HG02798 (cell line): Measurements from ENCODE around the gene FOSL1.
A peak's percentile ranks its signal among the peaks of the same experiment; 100 is the strongest.

Experiments
- ATAC-seq: cut with Tn5 transposase; IDR thresholded peaks from one replicate; pipeline ENCODE4 v1.9.1; 2021; ENCODE audit warnings: mild to moderate bottlenecking; ENCODE audit not compliant: unreplicated experiment, poor library complexity

Gene FOSL1

DNA sequence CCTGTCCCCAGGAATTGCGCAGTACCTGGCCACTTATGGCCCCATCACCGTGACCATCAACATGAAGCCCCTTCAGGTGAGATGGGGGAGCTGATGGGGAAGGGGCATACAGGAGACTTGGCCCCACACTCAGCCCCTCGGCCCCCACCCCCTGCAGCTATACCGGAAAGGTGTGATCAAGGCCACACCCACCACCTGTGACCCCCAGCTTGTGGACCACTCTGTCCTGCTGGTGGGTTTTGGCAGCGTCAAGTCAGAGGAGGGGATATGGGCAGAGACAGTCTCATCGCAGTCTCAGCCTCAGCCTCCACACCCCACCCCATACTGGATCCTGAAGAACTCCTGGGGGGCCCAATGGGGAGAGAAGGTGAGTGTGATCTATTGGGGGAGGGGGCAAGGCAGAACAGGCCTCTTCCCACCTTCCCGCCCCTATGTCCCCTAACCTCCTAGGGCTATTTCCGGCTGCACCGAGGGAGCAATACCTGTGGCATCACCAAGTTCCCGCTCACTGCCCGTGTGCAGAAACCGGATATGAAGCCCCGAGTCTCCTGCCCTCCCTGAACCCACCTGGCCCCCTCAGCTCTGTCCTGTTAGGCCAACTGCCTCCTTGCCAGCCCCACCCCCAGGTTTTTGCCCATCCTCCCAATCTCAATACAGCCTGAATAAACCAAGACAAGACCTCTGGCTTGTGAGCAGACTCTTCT lies 17.0 kb downstream of the FOSL1 start:
- ATAC-seq, result no peak

DNA sequence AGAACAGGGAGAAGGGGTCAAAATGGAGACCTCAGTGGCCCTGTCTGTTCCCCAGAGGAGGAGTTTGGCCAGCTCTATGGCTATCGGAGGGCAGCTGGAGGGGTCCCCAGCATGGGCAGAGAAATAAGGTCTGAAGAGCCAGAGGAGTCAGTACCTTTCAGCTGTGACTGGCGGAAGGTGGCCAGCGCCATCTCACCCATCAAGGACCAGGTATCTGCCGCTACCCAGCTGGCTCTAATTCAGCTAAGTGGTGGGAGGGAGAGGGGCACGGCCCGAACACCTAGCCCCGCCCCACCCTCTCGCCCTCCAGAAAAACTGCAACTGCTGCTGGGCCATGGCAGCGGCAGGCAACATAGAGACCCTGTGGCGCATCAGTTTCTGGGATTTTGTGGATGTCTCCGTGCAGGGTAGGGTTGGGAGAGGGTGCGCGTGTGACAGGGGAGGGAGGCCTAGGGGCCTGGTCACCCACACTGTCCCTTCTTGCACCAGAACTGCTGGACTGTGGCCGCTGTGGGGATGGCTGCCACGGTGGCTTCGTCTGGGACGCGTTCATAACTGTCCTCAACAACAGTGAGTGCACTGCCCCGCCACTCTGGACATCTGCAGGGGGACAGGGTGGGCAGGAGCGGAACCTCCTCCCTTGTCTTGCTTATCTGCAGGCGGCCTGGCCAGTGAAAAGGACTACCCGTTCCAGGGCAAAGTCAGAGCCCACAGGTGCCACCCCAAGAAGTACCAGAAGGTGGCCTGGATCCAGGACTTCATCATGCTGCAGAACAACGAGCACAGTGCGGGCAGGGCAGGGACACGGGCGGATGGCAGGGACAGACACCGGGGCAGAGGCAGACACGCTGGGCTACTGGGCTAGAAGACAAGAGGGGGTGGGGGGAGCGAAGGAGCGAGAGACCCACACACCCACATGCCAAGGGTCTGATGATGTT lies 17.8 kb downstream of the FOSL1 start:
- no peak for ATAC-seq

DNA sequence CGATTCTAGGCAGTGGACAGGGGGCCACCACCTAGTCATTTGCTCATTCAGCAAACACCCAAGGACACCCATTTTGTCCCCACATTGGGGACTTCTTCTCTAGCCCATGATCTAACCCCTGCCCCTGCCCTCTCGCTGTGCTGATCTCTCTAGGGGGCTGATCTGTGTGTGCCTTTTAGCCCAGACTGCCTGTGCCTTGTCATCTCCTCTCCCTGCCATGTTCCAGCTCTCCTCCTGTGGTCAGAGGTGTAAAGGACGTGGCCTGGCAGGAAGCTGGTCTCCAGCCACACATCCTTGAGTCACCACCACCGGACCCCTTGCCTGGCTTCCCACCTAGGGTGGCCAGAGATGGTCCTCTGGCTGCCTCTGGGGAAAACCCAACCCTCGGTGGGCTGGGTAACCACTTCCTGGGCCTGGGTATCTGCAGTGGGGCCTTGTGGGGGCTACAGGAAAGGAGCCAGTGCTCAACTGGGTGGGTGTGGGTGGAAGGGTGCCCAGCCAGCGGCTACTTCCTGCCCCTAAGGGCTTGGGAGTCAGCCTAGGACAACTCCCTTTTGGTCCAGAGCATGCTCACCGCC lies 19.3 kb downstream of the FOSL1 start:
- no peak for ATAC-seq

DNA sequence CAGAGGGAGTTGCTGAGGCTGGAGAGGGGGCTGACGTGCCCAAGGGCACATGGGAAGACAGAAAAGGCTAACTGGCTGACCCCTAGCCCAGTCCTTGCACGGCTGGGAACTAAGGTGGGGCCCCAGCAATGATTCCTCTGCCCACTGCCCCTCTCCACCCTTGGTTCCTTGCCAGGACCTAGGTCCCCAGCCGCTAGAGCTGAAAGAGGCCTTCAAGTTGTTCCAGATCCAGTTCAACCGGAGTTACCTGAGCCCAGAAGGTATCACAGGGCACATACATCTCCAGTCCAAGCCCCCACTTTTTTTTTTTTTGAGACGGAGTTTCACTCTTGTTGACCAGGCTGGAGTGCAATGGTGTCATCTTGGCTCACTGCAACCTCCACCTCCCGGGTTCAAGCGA lies 20.2 kb downstream of the FOSL1 start:
- no peak for ATAC-seq

DNA sequence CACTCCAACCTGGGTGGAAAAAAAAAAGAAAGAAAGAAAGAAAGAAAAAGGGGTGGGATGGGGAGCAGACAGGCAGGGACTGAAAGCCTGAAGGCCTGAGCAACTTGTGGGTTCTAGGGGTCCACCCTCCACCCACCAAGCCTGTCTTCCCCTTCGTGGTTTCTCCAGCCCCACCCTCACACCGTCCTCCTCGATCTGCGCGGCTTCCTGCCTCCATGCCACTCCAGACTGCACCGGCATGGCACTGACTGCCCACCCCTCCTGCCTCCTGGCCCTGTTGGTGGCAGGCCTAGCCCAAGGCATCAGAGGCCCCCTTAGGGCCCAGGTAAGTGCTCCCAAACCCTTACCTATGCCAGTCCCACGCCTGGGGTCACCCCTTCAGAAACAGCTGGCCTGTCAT lies 20.6 kb downstream of the FOSL1 start, which contains the start of gene CTSW:
TSS of gene CTSW (plus strand) at position 221 of the 400 bp plus-strand sequence. CDS start at position 239, 18 bp downstream.
- no peak for ATAC-seq

DNA sequence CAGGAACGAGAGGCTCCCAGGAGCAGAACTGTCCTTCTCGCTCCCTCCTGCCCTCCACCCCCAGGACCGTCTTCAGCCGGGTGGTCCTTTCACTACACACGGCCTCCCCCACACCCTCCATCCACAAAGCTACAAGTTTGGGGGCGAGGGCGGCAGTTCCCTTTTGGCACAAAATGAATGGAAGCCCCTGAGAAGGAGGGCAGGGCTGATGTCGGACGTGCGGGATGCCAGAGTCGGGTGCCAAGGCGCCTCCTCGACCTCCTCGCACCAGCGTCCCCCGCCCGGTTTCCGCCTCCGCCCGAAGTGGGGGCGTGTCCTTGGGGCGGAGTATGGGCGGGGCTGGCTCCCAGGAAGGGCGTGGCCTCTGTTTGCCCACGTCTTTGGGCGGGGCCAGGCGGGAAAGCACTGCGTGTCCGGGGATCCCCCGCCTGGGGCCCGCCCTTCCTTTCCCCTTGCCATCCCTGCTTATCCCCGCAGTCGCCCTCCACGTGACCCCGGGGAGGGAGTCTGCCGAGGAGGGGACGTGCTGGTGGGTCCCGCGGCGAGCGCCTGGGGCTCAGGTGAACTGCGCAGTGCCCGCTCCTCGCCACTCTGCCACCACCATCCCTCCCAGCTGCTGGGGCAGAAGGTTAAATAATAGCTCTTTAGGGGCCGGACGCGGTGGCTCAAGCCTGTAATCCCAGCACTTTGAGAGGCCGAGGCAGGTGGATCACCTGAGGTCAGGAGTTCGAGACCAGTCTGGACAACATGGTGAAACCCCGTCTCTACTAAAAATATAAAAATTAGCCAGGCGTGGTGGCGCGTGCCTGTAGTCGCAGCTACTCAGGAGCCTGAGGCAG lies 26.7 kb downstream of the FOSL1 start:
- ATAC-seq, result peak; percentile 90

DNA sequence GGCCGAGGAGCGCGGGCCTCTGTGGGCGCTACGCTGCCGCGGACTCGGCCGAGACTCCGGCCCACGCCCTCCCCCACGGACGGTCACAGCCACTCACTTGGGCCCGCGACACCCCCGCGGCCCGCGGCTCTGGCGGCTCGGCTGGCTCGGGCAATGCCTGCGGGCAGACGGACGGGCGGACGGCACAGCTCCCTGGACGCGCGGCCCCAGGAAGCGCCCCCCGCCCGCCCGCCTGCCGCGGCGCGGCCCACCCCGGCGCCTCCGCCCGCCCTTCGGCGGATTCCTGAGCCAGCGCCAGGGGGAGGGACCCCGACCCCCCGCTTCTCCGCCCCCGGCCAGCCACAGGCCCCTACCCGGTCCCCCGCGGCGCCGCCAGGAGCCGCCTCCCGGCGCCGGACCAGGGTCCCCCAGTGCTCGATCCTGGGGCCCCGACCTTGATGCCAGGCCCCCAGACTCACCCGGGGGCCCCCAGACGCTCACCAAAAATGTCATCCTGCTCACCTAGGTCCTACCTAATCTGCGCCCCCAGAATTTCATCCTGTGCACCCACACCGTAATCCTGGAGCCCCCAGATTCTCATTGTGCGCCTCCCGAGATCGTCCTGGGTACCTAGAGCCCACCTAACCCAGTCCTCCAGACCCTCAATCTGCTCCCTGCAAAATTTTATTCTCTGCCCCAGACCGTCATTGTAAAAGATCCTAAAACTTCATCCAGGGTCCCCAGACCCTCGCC lies 27.4 kb downstream of the FOSL1 start, which contains the start of gene EFEMP2:
TSS of gene EFEMP2 (minus strand) at position 215 of the 732 bp plus-strand sequence. CDS start 446 bp downstream, outside the sequence.
- no peak for ATAC-seq

DNA sequence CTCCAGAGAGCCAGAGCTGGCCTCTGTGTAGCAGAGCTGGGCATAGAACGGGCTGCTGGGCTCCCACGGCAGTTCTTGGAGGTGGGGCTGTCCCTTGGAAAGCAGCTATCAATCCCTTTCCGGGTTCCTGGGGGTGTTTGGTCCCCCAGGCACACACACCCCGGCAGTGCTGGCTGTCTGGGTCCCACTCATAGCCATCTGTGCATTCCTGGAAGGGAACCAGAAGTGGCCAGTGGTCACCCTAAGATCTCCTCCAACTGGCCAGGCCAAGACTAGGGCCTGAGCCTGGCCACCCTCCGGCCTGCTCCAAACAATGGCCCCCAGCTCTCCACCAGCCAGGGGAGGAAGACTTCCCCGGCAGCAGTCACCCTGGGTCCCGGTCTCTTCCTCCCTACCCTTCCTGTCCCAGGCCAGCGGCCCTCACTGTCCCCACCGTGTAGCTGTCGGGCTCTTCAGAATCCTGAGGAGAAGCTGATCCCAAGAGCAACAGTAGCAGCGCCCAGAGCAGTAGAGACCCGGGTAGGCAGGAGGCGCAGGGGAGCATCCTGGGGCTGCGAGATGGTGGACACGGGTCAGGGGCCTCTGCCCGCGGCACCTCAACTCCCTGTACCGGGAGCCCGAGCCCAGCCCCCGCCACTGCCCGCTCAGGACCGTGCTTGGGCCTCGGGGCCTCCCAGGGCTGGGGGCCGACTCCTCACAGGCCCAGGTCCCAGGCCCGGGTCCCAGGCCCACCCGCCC lies 28.2 kb downstream of the FOSL1 start:
- ATAC-seq, result no peak

DNA sequence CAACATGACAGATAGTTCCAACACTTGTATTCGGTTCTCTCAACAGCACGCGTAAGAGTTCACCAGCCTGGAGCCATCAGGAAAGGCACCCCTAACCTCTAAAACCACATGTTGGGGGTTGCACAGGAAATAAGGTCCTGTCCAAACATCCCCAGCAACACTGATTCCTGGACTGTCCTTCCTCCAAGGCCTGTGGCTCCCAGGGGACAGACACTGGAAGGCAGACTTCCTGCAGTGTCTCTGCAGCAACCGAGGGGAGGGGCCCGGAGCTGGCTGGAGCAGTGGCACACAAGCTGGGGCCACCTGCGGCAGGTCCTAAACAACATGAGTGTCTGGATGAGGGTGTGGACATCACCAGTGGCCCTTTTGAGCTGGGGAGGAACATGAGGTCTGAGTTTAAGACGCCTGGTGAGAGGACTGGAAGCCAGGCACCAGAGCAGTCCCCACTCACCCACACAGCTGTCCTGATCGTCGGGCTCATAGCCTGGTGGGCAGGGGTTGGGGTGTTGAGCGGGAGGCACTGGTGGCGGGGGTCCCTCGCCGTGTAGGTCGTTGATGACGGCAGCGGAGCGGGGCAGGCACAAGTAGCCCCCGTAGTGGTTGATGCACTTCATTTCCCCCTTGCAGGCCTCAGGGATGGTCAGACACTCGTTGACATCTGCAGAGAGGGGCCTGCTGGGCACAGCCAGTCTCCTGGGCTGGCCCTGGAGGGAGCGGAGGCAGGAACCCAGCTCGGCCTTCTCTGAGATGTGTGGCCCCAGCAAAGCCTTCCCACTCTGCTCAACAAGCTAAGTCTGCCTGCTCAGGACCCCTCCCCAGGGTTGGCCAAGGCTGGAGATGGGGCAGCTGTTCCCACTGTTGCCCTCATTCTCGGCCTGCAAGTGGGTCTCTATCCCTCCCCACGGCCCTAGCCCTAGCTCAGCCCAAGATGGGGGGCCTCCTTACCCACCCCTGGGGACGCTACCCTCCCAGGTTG lies 29.2 kb downstream of the FOSL1 start:
- ATAC-seq, result no peak

DNA sequence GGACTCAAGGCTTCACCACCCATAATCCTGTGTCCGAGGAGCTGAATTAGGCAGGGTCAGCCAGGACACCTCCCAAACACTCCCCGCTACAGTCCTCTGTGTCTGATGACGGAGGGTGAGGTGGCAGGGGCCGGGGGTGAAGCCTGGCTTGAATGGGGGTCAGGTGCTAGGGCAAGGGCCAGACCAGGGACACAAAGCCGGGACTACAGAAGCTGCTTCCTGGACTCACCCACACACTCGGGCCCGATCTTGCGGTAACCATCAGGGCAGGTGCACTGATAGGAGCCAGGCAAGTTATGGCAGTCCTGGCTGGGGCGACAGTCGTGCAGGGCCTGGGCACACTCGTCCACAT lies 29.9 kb downstream of the FOSL1 start:
- no peak for ATAC-seq

DNA sequence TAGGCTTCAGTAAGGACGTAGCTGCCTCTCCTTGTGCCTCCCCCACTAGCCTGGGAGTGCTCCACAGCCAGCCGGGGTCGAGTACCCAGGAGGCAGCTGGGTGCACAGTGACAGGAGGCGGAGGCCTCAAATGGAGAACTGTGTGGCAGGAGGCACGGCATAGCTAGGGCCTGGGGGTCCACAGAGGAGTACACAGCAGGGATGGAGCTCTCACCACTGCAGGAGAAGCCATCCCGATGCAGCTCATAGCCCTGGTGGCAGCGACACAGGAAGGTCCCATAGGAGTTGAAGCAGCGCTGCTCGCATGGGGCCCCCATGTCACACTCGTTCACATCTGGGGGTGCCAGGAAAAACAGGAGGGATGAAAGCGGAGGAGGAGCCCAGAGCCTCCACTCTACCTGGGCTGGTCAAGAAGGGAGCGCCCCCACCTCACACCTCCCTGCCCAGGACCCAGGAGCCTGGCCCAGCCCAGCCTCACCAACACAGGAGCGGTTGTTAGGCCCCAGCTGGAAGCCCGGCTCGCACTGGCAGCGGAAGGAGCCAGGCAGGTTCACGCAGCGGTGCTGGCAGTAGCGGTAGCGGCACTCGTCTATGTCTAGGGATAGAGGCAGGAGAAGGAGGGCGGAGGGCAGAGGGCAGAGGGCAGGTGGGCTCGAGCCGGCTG lies 30.4 kb downstream of the FOSL1 start:
- no peak for ATAC-seq

DNA sequence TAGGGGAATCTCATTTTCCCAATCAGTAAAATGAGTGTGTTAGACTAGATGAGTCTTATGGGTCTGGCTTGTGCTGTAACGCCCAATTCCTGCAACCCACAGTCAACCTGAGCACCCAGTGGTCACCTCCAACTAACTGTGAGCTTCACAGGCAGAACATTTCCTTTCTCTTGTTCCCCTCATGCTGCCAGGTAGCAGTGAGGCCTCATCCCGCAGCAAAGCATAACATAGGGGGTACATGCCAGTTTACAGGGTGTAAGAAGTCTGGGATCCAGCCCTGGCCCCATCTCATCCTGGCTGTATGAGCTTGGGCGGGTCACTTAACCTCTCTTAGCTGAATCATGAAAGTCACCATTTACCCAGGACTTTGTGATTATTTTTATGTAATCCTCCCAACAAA lies 31.3 kb downstream of the FOSL1 start:
- no peak for ATAC-seq

DNA sequence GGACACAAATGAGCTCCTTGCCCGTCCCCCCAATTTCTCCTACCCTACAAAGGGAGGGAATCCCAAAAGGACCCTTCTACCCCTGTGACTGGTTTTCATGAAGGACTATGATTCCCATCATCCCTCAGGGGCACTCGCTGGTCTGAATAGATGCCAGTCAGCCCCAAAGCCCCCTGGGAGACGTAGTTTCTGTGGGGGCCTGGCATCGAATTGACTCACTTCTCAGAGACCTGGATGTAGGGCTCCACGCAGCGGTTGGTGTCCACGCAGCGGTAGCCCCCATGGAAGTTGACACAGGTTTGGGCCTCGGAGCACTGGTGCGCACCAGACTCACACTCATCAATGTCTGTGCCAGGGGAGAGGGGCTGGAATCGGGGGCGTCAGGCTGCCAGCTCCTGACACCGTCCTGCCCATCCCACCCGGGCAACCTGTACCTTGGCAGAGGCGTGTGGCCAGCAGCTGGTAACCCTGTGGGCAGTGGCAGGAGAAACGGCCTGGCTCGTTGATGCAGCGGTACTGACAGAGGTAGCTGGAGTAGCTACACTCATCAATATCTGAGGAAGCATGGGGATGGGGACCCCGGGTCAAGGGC lies 32.0 kb downstream of the FOSL1 start:
- ATAC-seq, result no peak

DNA sequence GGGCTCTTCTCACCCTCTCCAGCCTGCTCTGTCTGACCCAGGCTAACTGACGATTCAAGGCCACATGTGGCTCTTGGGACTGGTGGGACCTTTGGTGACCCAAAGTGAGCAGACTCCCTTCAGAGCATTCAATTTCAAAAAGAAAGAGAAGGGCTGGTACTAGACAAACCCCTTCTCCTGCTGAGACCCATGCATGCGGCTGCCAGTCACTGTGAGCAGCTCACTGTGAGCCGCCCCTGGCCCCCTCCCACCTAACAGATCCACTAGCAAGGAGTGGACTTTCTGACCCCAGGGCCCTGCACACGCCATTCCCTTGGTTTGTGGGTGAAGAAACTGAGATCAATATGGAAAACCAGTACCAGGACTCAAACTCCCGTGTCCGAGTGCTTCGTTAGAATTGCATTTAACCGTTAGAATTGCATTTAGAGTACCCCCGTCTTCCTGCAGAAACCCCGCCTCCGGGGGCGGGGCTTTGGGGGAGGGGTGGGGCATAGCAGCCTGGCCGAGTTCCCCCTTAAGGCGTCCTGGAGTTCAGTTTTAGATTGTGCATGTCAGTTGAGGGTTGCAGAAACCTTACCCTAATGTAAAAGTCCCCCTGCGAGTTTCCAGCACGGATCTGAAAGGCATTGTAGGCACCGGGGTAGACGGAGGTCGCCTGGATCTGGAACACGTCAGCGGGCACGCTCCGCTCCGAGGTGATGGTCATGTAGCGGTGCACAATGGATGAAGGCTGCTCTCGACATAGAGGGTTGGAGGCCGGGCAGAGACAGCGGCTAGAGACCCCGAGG lies 32.7 kb downstream of the FOSL1 start:
- no peak for ATAC-seq

DNA sequence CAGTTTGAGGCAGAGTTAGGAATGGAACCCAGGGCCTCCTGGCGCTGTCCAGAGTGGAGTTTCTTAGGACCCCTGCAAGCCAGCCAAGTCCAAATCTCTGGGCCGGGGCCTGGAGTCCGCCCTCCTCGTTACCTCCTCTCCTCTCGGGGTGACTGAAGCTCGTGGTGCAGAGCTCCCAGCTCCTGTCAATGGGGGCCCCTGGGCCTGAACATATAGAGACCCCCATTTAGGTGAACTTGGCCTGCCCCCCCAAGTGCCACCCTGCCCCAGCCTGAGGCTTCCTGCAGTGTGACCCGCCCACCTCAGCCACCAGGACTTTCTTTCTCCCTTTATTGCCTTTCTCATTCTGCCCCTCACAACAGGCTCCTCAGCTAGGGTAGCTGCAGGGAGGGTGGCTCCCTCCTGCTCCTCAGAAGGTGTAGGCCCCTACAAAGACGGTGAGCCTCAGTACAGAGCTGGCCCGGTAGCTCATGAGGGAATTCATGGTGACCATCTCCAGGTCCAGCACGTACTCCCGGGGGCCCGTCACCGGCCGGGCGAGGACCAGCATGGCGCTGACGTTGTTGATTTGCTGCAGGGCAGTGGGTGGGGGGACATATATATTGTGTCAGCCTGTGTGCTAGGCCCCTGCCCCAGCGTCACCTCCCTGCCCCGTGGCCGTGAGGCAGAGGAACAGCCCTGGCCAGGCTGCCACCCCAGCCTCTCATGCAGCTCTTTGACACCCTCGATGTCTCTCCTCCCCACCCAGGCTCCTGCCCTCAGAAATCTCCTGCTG lies 33.5 kb downstream of the FOSL1 start:
- ATAC-seq, result no peak
